Jurkat, Clone E6-1 (cell line): ENCODE data around the gene STXBP1.
"Not testable (repeated sequence)": the region's sequence is repeated elsewhere in the genome, so short reads cannot be mapped to it uniquely, and the experiment has no call there.

Source experiments
- DNase-seq: peaks from one replicate; pipeline ENCODE4 v3.0.0-alpha.2; 2011; ENCODE audit warnings: low read depth, low spot score
- H3K4me3 ChIP-seq: 2 replicates; pipeline ENCODE4 v1.5.1; 2011; ENCODE audit warnings: mild to moderate bottlenecking, low read length, control low read depth, moderate library complexity

The STXBP1 gene

DNA sequence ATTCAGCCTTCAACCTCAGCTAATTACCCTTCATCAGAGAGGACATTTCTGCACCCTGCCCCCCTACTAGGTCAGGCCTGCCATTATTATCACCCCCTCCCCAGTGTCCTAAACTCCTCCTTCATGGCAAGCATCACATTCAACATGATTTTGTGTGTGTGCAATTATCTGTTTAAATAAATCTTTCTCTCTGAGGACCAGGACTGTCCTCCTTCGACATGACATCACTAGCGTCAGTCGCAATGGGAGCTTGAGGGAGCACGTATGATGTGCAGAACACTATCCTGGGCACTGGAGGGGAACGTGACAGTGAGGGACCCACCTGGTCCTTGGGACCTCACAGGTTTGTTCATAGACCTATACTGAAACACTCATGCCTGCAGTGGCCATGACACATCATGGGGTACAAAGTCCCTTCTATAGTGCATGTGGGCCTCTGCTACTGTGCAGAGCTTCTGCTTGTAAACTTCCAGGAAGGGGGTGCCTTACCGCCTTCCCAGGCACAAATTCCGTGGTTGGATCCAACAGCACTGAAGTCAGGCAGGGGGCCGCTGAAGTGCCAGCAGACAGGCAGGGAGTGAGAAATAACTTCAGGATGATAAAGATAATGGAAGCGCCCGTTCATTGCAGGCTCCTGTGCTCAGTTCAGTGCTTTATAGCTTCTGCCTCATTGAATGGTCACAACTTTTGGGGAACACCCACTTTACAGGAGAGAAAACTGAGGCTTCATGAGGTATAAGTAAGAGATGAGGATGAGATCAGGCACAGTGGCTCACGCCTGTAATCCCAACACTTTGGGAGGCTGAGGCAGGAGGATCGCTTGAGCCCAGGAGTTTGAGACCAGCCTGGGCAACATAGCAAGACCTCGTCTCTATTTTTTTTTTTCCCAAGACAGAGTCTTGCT lies 36.0 kb upstream of the STXBP1 start:
- H3K4me3 ChIP-seq, result no peak overlapping the region

GRCh38 chr9:127577194-127577593 lies 34.9 kb upstream of the STXBP1 start:
- not testable (repeated sequence) for H3K4me3 ChIP-seq, DNase-seq

More for the DNA sequence above, 36.0 kb upstream of the STXBP1 start:
- DNase-seq, result no peak

DNA sequence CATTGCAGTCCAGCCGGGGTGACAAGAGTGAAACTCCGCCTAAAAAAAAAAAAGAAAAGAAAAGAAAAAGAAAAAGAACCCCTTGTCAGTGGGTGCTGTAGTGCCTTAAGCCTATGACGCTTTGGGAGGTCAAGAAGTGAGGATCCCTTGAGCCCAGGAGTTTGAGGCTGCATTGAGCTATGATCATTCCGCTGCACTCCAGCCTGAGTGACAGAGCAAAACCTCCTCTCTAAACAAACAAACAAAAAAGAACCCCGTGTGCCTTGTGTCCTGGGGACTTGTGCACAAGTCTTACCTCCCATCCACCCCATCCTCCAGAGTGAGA lies 33.5 kb upstream of the STXBP1 start:
- H3K4me3 ChIP-seq, result no peak overlapping the region
- no peak for DNase-seq

DNA sequence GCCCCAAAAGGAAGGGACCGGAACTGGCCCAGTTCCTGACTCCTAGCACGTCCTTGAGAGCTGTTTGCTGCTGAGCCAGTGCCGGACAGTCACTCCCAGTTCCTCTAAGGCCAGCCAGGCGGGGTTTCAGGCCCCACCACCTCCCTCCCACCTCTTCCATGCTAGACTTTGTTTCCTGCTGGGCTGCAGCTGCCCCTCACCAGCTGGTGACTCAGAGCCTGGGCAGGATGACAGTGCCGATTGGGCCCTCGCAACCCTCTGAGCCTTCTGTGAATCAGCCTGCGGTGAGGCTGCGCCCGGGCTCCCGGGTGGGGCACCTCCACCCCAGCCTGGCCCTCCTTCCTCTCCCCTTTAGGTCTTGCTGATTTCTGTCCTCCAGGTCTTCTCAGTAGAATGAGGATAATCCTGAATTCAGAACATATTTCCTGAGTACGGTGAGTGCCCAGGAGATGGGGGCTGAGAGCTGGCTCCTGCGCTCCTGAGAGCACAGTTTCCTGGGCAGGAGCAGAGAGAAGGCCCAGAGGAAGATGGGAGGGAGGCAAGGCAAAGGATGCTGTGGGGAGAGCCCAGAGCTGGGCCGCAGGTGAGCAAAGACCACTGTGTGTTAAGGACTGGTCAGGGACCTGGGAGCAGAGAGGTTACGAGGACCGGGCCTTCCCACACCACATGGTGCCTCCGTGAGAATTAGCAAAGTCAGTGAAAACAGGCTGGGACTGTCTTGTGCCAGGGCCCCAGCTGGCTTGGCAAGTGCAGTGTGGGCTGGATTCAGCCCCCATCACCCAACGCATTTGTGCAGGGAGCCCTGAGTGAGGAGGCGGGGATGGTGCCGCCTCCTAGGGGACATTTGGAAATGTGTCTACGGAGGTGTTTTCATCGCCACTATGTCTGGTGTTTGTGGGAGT lies 32.9 kb upstream of the STXBP1 start:
- DNase-seq, result no peak

GRCh38 chr9:127580366-127580765 lies 31.7 kb upstream of the STXBP1 start:
- DNase-seq, result no peak
- H3K4me3 ChIP-seq, result no peak overlapping the region

More for the DNA sequence above, 32.9 kb upstream of the STXBP1 start:
- H3K4me3 ChIP-seq, result no peak overlapping the region

- no peak for DNase-seq
- H3K4me3 ChIP-seq, result no peak overlapping the region
Measured at GRCh38 chr9:127580879-127581475, 31.1 kb upstream of the STXBP1 start.

- DNase-seq, H3K4me3 ChIP-seq: not testable (repeated sequence)
Measured at GRCh38 chr9:127584474-127584805, 27.6 kb upstream of the STXBP1 start.

GRCh38 chr9:127585161-127585819 lies 26.8 kb upstream of the STXBP1 start:
- DNase-seq, result no peak
- no peak overlapping the region for H3K4me3 ChIP-seq

DNA sequence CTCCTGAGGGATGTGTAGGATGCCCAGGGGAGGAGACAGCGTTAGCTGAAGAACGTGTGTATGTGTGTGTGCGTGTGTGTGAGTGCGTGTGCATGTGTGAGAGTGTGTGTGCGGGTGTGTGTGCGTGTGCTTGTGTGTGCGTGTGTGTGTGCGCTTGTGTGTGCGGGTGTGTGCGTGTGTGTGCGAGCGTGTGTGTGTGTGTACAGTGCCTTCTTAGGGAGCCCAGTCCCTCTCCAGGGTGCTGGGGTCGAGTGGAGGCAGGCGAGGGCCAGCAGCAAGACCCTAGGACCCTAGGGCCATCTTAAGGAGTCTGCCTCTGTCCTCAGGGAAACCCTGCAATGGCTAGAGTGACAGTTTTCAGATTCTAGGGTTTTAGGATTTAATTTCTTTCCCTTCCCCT lies 26.0 kb upstream of the STXBP1 start:
- no peak for DNase-seq
- H3K4me3 ChIP-seq, result no peak overlapping the region

- H3K4me3 ChIP-seq, result no peak overlapping the region
- DNase-seq, result no peak
Measured at GRCh38 chr9:127586537-127586936, 25.5 kb upstream of the STXBP1 start.

GRCh38 chr9:127587966-127588365 lies 24.1 kb upstream of the STXBP1 start:
- DNase-seq, result no peak
- H3K4me3 ChIP-seq, result no peak overlapping the region

GRCh38 chr9:127588740-127589506 lies 23.2 kb upstream of the STXBP1 start:
- no peak overlapping the region for H3K4me3 ChIP-seq
- DNase-seq, result no peak

- DNase-seq, result peak; percentile 29
- H3K4me3 ChIP-seq, result no peak overlapping the region
Measured at GRCh38 chr9:127589955-127590370, 22.1 kb upstream of the STXBP1 start.

- DNase-seq, result no peak
- no peak overlapping the region for H3K4me3 ChIP-seq
Measured at GRCh38 chr9:127595611-127596010, 16.5 kb upstream of the STXBP1 start.

DNA sequence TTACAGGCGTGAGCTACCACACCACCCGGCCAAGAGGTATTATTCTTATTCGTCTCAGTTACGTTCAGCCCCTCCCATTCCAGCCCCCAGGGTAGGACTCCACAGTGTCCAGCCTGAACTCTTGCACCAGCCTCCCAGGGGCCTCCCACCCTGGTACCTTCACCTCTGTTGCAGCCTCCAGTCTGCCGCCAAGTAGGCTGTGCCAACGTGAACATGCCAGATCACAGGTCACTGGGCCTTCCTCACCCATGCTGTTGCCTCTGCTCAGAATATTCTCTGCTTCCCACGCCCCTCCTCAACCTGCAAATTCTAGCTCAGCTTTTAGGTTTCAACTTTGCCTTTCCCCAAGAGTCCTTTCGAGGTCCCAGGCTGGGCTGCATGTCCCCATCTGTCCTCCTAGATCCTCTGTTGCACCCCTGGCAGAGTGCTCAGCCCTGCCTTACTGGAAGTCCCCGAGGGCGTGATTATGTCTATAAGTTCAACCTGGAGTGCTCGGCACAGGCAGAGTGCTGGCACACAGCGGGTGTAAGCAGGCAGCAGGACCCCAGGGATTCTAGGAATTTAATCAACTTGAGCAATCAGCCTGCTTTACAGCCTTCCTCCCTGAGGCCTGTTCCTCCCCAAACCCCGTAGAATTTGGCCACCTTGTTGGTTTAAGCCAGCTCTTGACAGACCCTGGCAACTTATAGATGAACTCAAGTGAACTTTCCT lies 13.1 kb upstream of the STXBP1 start:
- H3K4me3 ChIP-seq, result no peak overlapping the region
- no peak for DNase-seq

GRCh38 chr9:127599550-127599891 lies 12.6 kb upstream of the STXBP1 start:
- no peak for DNase-seq
- no peak overlapping the region for H3K4me3 ChIP-seq

DNA sequence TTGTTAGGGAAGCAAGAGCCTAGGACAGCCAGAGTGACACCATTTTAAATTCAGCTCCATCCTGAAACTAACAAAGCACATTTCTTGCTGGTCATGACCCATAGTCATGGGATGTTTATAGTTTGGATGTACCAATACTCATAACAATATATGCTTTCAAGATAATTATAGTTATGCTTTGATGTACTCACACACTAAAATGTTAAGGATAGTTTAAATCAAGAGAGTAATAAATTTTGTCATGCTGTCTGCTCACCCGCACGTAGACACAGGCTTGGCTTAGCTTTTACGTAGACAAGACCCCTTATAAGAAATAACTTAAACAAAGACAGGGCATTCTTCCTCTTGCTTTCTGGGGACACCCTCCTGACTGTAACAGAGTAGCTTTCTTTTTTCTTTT lies 8.9 kb upstream of the STXBP1 start:
- no peak for DNase-seq
- no peak overlapping the region for H3K4me3 ChIP-seq

DNA sequence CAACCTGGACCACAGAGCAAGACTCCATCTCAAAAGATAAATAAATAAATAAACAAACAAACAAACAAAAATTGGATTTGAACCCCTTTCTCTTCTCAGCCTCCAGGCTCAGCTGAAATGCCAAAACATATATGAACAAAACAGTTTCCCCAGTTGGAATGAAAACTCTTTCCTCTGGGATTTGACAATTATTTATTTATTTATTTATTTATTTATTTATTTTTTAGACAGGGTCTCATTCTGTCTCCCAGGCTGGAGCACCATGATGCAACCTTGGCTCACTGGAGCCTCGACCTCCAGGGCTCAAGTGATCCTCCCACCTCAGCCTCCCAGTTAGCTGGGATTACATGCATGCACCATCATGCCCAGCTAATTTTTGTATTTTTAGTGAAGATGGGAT lies 6.0 kb upstream of the STXBP1 start:
- no peak overlapping the region for H3K4me3 ChIP-seq
- no peak for DNase-seq
